Measurements from ENCODE around the gene PLA2G12A.

Gene PLA2G12A

DNA sequence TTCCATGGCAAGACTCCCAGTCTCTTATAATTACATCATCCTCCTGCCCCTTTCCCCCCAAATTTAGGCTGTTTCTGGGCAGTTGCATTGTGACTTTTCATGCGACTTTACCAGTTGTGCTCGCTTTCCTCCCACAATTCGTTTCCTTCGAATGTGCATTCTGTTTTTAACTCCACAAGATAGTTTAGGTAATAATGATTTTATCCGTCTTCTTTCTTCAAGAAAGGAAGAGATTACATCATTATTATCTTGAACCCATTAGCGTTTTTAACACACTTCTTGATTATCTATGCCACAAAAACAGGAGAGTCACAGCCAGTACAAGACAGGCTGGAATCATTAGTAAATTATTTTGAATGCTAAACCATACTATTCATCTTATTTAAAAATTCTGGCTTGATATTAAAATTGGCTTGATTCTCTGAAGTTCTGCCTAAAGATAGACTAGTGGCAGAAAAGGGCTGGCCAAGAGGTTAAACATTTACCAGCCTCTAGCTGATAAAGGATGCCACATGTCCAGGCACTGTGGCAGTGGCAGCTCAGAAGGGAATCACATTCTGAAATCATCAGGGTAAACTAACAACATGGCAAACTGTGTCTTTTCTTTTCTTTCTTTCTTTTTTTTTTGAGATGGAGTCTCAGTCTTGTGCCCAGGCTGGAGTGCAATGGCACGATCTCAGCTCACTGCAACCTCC, 19.7 kb upstream of the PLA2G12A start:
- H4K20me1 ChIP-seq: no peaks in the 10 kb centered on the region
- no peaks in the 10 kb centered on the region for H3K9me3 ChIP-seq

DNA sequence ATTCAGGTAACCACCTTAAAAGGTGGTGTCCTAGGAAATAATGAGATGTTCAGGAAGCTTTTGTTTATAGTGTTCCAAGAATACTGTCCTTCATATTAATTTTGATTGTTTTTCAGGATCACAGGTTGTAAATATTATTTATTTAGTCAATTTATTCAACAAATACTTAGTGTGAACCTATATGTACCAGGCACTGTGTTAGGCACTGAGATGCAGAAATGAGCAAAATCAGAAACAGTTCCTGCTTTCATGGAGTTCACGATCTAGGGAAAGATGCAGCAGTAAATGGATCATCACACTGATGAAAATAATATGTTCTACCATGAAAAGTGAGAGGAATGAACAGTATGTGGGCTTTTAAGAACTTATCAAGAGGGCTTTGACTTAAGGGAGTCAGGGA, 18.2 kb upstream of the PLA2G12A start:
- Histone ChIP-seq H3K27me3 (no peaks in the 10 kb centered on the region), H3K4me3 (no peak overlapping the region), H4K20me1 (no peaks in the 10 kb centered on the region), H3K9ac (no peak overlapping the region), H3K27ac (no peak overlapping the region), H3K9me3 (no peaks in the 10 kb centered on the region), H3K36me3 (no peaks in the 10 kb centered on the region), H3K4me2 (no peak overlapping the region), H3K4me1 (no peaks in the 10 kb centered on the region)
- no peak for TF ChIP-seq Cebpa-rat (IDR thresholded peaks at IDR 0.05)

More for the DNA sequence above, 19.7 kb upstream of the PLA2G12A start:
- no peak for TF ChIP-seq Cebpa-rat (IDR thresholded peaks at IDR 0.05)
- Histone ChIP-seq H3K4me1 (no peaks in the 10 kb centered on the region), H3K4me3 (no peak overlapping the region), H3K4me2 (no peak overlapping the region), H3K27ac (no peak overlapping the region), H3K27me3 (no peaks in the 10 kb centered on the region), H3K9ac (no peak overlapping the region), H3K36me3 (no peaks in the 10 kb centered on the region)

DNA sequence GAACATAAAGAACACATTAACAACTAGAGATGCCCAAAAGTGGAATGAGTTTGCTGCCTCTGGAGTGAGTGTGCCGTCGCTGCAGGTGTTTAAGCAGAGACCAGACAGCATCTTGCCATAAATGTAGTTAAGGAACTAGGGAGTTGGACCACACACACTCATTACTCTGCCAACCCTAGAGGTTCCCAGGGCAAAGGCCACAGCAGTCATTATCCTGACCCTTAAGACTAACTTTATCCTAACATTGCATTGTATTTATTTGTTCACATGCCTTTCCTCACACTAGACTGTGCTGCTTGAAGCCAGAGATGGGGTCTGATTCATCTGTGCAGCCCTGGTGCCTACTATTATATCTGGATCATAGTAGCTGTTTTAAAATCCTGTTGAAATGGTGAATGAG, 16.9 kb upstream of the PLA2G12A start:
- Histone ChIP-seq H3K9ac (no peak overlapping the region), H3K27me3 (no peaks in the 10 kb centered on the region), H4K20me1 (no peaks in the 10 kb centered on the region), H3K4me3 (no peak overlapping the region), H3K4me2 (no peak overlapping the region), H3K9me3 (no peaks in the 10 kb centered on the region), H3K27ac (no peak overlapping the region), H3K4me1 (no peaks in the 10 kb centered on the region), H3K36me3 (no peaks in the 10 kb centered on the region)
- no peak for TF ChIP-seq Cebpa-rat (IDR thresholded peaks at IDR 0.05)

DNA sequence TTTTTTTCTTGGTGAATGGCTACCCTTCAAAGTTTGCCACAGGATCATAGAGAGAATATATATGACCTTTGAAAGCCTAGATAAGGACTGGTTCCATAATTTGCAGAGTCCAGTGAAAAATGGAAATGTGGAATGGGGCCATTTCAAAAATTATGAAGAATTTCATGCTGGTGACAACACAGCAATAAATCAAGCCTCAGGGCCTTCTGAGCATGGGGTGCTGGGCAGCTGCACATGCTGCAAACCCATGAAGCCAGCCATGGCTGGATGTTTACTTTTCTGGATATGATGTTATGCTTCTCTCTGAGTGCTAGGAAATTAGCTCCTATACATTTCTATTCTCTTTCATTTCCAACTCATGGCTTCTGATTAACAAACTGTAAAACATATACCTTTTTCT, 16.0 kb upstream of the PLA2G12A start:
- H3K4me1 ChIP-seq: no peaks in the 10 kb centered on the region
- H3K27me3 ChIP-seq: no peaks in the 10 kb centered on the region
- H3K4me2 ChIP-seq: no peak overlapping the region
- H4K20me1 ChIP-seq: no peaks in the 10 kb centered on the region
- no peak overlapping the region for H3K27ac ChIP-seq
- H3K9ac ChIP-seq: no peak overlapping the region
- H3K36me3 ChIP-seq: no peaks in the 10 kb centered on the region
- no peak overlapping the region for H3K4me3 ChIP-seq
- H3K9me3 ChIP-seq: no peaks in the 10 kb centered on the region
- no peak for TF ChIP-seq Cebpa-rat (IDR thresholded peaks at IDR 0.05)

DNA sequence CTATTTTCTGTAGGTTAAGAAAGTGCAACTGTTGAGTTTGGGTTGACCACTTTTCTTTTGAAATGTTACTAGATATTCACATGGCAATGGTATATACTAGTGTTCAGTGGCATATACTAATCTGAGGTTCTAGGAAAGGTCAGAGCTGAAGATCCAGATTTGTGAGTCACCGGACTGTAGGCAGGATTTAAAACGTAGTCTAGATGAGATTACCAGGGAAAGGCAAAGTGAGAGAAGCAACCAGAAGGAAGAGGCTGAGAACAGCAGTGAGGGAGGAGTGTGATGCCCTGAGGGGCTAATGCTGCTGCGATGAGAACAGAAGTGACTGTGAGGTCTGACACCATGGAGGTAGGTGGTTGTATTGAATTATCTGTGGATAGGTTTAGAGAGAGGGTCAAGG, 9.7 kb upstream of the PLA2G12A start:
- no peaks in the 10 kb centered on the region for H4K20me1 ChIP-seq
- no peaks in the 10 kb centered on the region for H3K27me3 ChIP-seq
- H3K27ac ChIP-seq: no peak overlapping the region
- no peaks in the 10 kb centered on the region for H3K4me1 ChIP-seq
- H3K9me3 ChIP-seq: no peaks in the 10 kb centered on the region
- no peak overlapping the region for H3K9ac ChIP-seq
- no peak for TF ChIP-seq Cebpa-rat (IDR thresholded peaks at IDR 0.05)
- H3K4me2 ChIP-seq: no peak overlapping the region
- no peaks in the 10 kb centered on the region for H3K36me3 ChIP-seq
- no peak overlapping the region for H3K4me3 ChIP-seq

DNA sequence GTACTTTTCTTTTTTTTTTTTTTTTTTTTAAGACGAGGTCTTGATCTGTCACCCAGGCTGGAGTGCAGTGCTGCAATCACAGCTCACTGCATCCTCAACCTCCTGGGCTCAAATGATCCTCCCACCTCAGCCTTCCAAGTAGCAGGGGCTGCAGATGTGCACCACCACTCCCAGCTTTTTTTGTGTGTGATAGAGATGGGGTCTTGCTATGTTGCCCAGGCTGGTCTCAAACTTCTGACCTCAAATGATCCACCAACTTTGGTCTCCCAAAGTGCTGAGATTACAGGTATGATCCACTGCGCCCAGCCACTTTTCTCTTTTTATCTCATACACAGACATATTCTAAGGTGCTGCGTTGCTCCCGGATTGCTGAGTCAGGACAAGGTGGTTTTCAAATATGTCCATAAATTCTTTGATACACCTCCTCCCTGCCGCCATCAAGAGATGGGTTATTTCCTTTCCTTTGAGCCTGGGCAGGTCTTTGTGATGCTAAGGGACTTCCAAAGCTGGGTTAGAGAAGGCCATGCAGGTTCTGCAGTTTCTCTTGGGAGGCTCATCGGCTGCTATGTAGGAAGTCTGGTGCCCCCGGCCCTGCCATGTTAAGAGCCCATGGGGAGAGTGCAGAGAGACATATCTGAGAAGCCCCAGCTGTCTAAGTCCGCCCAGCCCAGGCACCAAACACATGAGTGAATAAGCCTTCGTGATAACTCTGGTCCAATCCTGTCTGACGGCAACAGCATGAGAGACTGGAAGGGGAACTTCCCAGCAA, 8.4 kb upstream of the PLA2G12A start:
- Histone ChIP-seq H3K9ac (no peak overlapping the region), H4K20me1 (no peaks in the 10 kb centered on the region), H3K27ac (no peak overlapping the region), H3K27me3 (no peaks in the 10 kb centered on the region), H3K36me3 (no peaks in the 10 kb centered on the region), H3K4me1 (no peaks in the 10 kb centered on the region), H3K4me2 (no peak overlapping the region), H3K4me3 (no peak overlapping the region), H3K9me3 (no peaks in the 10 kb centered on the region)
- TF ChIP-seq Cebpa-rat (IDR thresholded peaks at IDR 0.05): no peak

DNA sequence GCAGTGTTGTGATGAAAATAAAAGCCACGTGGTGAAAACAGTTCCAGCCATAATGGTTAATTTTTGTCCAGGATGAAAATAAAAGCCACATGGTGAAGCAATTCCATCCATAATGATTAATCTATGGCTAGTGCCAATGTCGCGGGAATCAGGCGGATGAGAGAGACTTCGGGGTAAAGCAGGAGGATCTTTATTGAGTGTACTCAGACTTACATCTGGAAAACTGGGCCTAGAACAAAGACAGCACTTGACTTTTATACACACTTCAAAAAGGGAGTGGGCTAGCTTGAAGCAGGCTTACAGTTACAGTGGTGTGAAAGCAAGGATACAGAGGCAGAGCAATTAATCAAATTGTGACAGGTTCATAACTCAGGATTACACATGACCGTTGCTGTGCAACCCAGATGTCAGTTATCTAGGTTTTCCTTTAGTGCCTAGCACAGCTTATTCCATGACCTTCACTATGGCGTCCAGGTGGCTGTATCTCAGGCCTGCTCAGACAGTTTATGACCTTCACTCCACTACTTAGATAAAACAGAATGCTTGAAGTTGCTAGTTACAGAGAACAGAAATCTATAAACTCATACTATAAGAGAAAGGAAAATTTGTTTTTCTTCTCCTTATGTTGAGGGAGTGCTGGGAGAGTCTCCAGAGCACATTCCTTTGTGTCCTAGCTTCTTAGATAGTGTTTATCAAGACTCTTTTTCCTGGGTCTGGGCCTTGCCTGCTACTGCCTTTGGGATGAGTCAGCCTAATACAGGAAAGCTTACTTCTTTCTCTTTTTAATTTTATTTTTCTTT, 5.9 kb upstream of the PLA2G12A start:
- Histone ChIP-seq H3K4me2 (no peak overlapping the region), H3K27ac (no peak overlapping the region), H3K4me1 (peaks cover 2% of the 10 kb centered on the region; the same call in 1 of the 2 replicates), H3K4me3 (no peak overlapping the region), H3K36me3 (no peaks in the 10 kb centered on the region), H4K20me1 (no peaks in the 10 kb centered on the region), H3K27me3 (no peaks in the 10 kb centered on the region), H3K9me3 (no peaks in the 10 kb centered on the region), H3K9ac (no peak overlapping the region)
- no peak for TF ChIP-seq Cebpa-rat (IDR thresholded peaks at IDR 0.05)

DNA sequence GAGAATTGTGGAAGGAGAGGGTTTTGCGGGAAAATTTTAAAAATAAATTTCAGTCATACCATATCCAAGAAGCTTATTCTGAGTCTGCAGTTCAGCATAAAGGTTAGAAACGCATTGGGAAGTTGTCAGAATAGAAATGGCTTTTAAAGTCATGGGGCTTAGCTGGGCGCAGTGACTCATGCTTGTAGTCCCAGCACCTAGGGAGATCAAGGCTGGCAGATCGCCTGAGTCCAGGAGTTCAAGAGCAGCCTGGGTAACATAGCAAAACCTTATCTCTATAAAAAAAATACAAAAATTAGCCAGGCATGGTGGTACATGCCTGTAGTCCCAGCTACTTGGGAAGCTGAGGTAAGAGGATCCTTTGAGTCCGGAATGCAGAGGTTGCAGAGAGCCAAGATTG, 3.9 kb upstream of the PLA2G12A start:
- TF ChIP-seq Cebpa-rat (IDR thresholded peaks at IDR 0.05): no peak
- Histone ChIP-seq H3K4me3 (no peak overlapping the region), H3K27me3 (no peaks in the 10 kb centered on the region), H3K9me3 (no peaks in the 10 kb centered on the region), H3K4me2 (no peak overlapping the region), H3K36me3 (no peaks in the 10 kb centered on the region), H3K27ac (no peak overlapping the region), H3K9ac (no peak overlapping the region), H3K4me1 (peaks cover 12% of the 10 kb centered on the region), H4K20me1 (0 out of 2 replicates have a peak, but pooled peaks cover 4% of the 10 kb centered on the region)

DNA sequence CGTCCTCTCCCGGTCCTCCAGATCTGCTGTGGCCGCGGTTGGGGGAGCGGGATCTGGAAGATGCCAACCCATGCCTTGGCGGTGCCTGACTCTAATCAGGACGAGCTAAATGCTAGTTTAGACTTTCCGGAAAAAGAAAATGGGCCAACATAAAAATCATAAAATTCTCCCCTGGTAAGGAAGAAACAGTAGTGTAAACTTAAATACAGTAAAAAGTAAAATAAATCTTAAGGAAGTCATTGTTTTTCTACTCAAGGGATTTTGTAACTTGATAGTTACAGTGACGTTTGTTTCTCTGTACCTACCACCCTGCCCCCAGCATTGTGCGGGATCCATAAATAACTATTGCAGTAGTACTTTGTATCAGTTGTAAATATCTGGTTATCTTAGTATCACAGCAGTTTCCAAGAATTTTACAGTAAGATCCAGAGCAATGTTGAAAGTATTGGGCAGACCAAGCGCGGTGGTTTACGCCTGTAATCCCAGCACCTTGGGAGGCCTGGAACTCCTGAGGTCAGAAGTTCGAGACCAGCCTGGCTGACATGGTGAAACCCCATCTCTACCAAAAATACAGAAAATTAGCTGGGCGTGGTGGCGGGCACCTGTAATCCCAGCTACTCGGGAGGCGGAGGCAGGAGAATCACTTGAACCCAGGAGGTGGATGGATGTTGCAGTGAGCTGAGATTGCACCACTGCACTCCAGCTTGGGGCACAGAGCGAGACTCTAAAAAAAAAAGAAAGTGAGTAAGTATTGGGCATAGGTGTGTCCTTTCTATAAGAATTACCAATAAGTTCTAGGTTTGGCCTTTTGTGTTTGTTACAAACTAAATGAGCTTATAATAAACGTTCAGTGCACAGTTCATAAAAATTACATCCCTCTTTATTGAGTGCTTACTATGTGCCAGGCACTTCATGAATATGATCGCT, 1.0 kb upstream of the PLA2G12A start:
- H3K4me1 ChIP-seq: peaks cover 23% of the 10 kb centered on the region
- H3K9ac ChIP-seq: peak overlapping the region; percentile 82
- no peaks in the 10 kb centered on the region for H3K27me3 ChIP-seq
- H4K20me1 ChIP-seq: peaks cover 17% of the 10 kb centered on the region; the same call in 1 of the 2 replicates
- no peaks in the 10 kb centered on the region for H3K9me3 ChIP-seq
- H3K4me3 ChIP-seq: peak overlapping the region; percentile 85
- peak overlapping the region; percentile 93 for H3K4me2 ChIP-seq
- no peak for TF ChIP-seq Cebpa-rat (IDR thresholded peaks at IDR 0.05)
- peak overlapping the region; percentile 62; the same call in 1 of the 2 replicates for H3K27ac ChIP-seq
- H3K36me3 ChIP-seq: no peaks in the 10 kb centered on the region

Measured in BLaER1 (cell line).